Measurements from ENCODE around the gene ZBTB47.

ZBTB47 gene

GRCh38 chr3:42653560-42654330 lies at the start of gene ZBTB47:
TSS of gene ZBTB47 (plus strand) at chr3:42653697. CDS start at chr3:42658356, 4,659 bp downstream.
- peak; percentile 38 for DNase-seq

GRCh38 chr3:42605546-42606173 lies 47.8 kb upstream of the ZBTB47 start:
- DNase-seq = peak; percentile 21

GRCh38 chr3:42608581-42608980 lies 44.9 kb upstream of the ZBTB47 start:
- DNase-seq = no peak

GRCh38 chr3:42610976-42611375 lies 42.5 kb upstream of the ZBTB47 start:
- no peak for DNase-seq

GRCh38 chr3:42612217-42612616 lies 41.3 kb upstream of the ZBTB47 start:
- DNase-seq = peak; percentile 10

GRCh38 chr3:42612928-42613327 lies 40.6 kb upstream of the ZBTB47 start:
- DNase-seq = no peak

GRCh38 chr3:42613462-42613861 lies 40.0 kb upstream of the ZBTB47 start:
- DNase-seq = no peak

- no peak for DNase-seq
These were observed 21.9 kb upstream of the ZBTB47 start for GRCh38 chr3:42631620-42632019.

GRCh38 chr3:42632146-42632545 lies 21.4 kb upstream of the ZBTB47 start:
- no peak for DNase-seq

- DNase-seq = no peak
These were observed 20.0 kb upstream of the ZBTB47 start for GRCh38 chr3:42633544-42633943.

- DNase-seq = no peak
These were observed 18.4 kb upstream of the ZBTB47 start for GRCh38 chr3:42635111-42635510.

- no peak for DNase-seq
These were observed 16.5 kb upstream of the ZBTB47 start for GRCh38 chr3:42637001-42637400.

GRCh38 chr3:42638339-42638842 lies 15.1 kb upstream of the ZBTB47 start:
- DNase-seq = no peak

GRCh38 chr3:42639192-42639591 lies 14.3 kb upstream of the ZBTB47 start:
- DNase-seq = no peak

GRCh38 chr3:42640129-42640528 lies 13.4 kb upstream of the ZBTB47 start:
- DNase-seq = no peak

- DNase-seq = no peak
These were observed 12.6 kb upstream of the ZBTB47 start for GRCh38 chr3:42640771-42641370.

- no peak for DNase-seq
These were observed 5.6 kb upstream of the ZBTB47 start for GRCh38 chr3:42647821-42648459.

GRCh38 chr3:42649006-42649405 lies 4.5 kb upstream of the ZBTB47 start:
- no peak for DNase-seq

GRCh38 chr3:42649783-42650182 lies 3.7 kb upstream of the ZBTB47 start:
- DNase-seq = no peak

GRCh38 chr3:42651248-42652091 lies 2.0 kb upstream of the ZBTB47 start:
- no peak for DNase-seq

- DNase-seq = no peak
These were observed 1.3 kb upstream of the ZBTB47 start for GRCh38 chr3:42652251-42652610.

GRCh38 chr3:42652611-42653302 lies 740 bp upstream of the ZBTB47 start:
- no peak for DNase-seq
